ENCODE data around the gene RIPK4. TPM values are rescaled to one million over a fixed set of nuclear protein-coding genes. Genes with fewer than 3 reads are reported as not detected.

Gene RIPK4
- total RNA-seq (1 to 10 TPM in 2 of 5 donors, under 1 TPM in 3; 0.30 to 2.1 (median 0.63) TPM), total RNA-seq (0.27 to 5.7 (median 1.2) reads per million in 29 experiments)
- total RNA-seq (2013), result 0.24 TPM

GRCh38 chr21:41766883-41767605, at the start of gene RIPK4:
RIPK4 (minus strand) TSS chr21:41767052; CDS start chr21:41767041, 11 bp downstream.
- Histone ChIP-seq H3K4me1 (ENCODE audit: control insufficient read depth in 1 of 2, extremely low read depth in 1 of 2, insufficient read depth in 2 of 2, low read length in 2 of 2) (peaks cover 19 to 31% of the 10 kb centered on the region in 2 experiments), H3K27ac (ENCODE audit: low read length) (no peak within 1 kb of the TSS), H3K36me3 (ENCODE audit: control insufficient read depth in 2 of 2, extremely low read depth in 1 of 2, insufficient read depth in 1 of 2, low read length in 1 of 2) (no peaks in the 10 kb centered on the region), H3K27me3 (replicated peaks in 1 of 2; ENCODE audit: control insufficient read depth in 2 of 2, extremely low read depth in 1 of 2, insufficient read depth in 2 of 2, low read length in 1 of 2) (peaks cover 9 to 86% of the 10 kb centered on the region in 2 experiments), H3K9me3 (no peaks in the 10 kb centered on the region), H3K4me3 (ENCODE audit: control insufficient read depth in 1 of 2, extremely low read depth in 1 of 2, low read length in 1 of 2) (peak within 1 kb of the TSS; percentile 36 to 68)
- no peaks in the 10 kb centered on the region for H3K36me3 Mint-ChIP-seq
- peaks cover 24 to 34% (median 28%) of the 10 kb centered on the region in 3 donors for H3K4me1 Mint-ChIP-seq
- H3K9me3 Mint-ChIP-seq, result no peaks in the 10 kb centered on the region
- H3K27ac Mint-ChIP-seq, result peak within 1 kb of the TSS in 1 of 2 donors; percentile 17
- ATAC-seq (replicated peaks in 1 of 4) (peak; percentile 44 to 83 (median 68)), DNase-seq (peak in 34 of 35 experiments; percentile 14 to 76 (median 44))
- ChIA-PET POLR2A (no interaction called here), CTCF (interaction anchor here in 1 of 2 donors (1.0 kb wide), 1 partner anchor 20 kb away, joined by 5 read pairs; no protein-coding TSS in a partner anchor)
- peak within 1 kb of the TSS; percentile 75 to 90 (median 76) for H3K4me3 Mint-ChIP-seq
- 4% methylated on average over 49 of the region's 53 CpGs for WGBS (ENCODE audit: insufficient coverage)
- peaks cover 40 to 82% of the 10 kb centered on the region in 2 donors for H3K27me3 Mint-ChIP-seq

- ATAC-seq (replicated peaks in 1 of 4) (peak in 1 of 4 experiments; percentile 18), DNase-seq (no peak)
- Mint-ChIP-seq H3K36me3 (peaks cover 16% of the 10 kb centered on the region), H3K4me1 (peaks cover 6 to 10% (median 7%) of the 10 kb centered on the region in 3 donors), H3K27me3 (no peaks in the 10 kb centered on the region), H3K27ac (no peak overlapping the region), H3K9me3 (no peaks in the 10 kb centered on the region), H3K4me3 (no peak overlapping the region)
- ChIA-PET POLR2A (no interaction called here), CTCF (interaction anchor here (0.5 to 2.8 kb wide), 9 partner anchors 21 to 533 kb away, joined by 3 to 37 read pairs (median 5); no protein-coding TSS in a partner anchor)
- 97% methylated on average over 39 of the region's 50 CpGs for WGBS (ENCODE audit: insufficient coverage)
- H3K36me3 ChIP-seq (ENCODE audit: control insufficient read depth in 2 of 2, extremely low read depth in 1 of 2, insufficient read depth in 1 of 2, low read length in 1 of 2), result peaks cover 17 to 28% of the 10 kb centered on the region in 2 donors
- H3K4me3 ChIP-seq (ENCODE audit: control insufficient read depth in 1 of 2, extremely low read depth in 1 of 2, low read length in 1 of 2), result no peak overlapping the region
- no peaks in the 10 kb centered on the region for H3K27me3 ChIP-seq (replicated peaks in 1 of 2; ENCODE audit: control insufficient read depth in 2 of 2, extremely low read depth in 1 of 2, insufficient read depth in 2 of 2, low read length in 1 of 2)
- H3K27ac ChIP-seq (ENCODE audit: low read length), result no peak overlapping the region
- H3K9me3 ChIP-seq, result no peaks in the 10 kb centered on the region
- no peaks in the 10 kb centered on the region for H3K4me1 ChIP-seq (ENCODE audit: control insufficient read depth in 1 of 2, extremely low read depth in 1 of 2, insufficient read depth in 2 of 2, low read length in 2 of 2)
Observed at GRCh38 chr21:41815652-41816582, 49.1 kb upstream of the RIPK4 start.

GRCh38 chr21:41813226-41813625, 46.4 kb upstream of the RIPK4 start:
- ChIA-PET POLR2A (no interaction called here), CTCF (no interaction called here)
- Histone ChIP-seq H3K27me3 (replicated peaks in 1 of 2; ENCODE audit: control insufficient read depth in 2 of 2, extremely low read depth in 1 of 2, insufficient read depth in 2 of 2, low read length in 1 of 2) (no peaks in the 10 kb centered on the region), H3K27ac (ENCODE audit: low read length) (no peak overlapping the region), H3K4me1 (ENCODE audit: control insufficient read depth in 1 of 2, extremely low read depth in 1 of 2, insufficient read depth in 2 of 2, low read length in 2 of 2) (no peaks in the 10 kb centered on the region), H3K9me3 (no peaks in the 10 kb centered on the region), H3K36me3 (ENCODE audit: control insufficient read depth in 2 of 2, extremely low read depth in 1 of 2, insufficient read depth in 1 of 2, low read length in 1 of 2) (peaks cover 35 to 43% of the 10 kb centered on the region in 2 donors), H3K4me3 (ENCODE audit: control insufficient read depth in 1 of 2, extremely low read depth in 1 of 2, low read length in 1 of 2) (no peak overlapping the region)
- H3K36me3 Mint-ChIP-seq, result peaks cover 33% of the 10 kb centered on the region
- H3K4me3 Mint-ChIP-seq, result no peak overlapping the region
- no peaks in the 10 kb centered on the region for H3K9me3 Mint-ChIP-seq
- no peaks in the 10 kb centered on the region for H3K27me3 Mint-ChIP-seq
- no peak for DNase-seq
- no peak overlapping the region for H3K27ac Mint-ChIP-seq
- WGBS (ENCODE audit: insufficient coverage), result 90% methylated on average over 7 of the region's 11 CpGs
- peaks cover 6 to 10% (median 7%) of the 10 kb centered on the region in 3 donors for H3K4me1 Mint-ChIP-seq
- ATAC-seq (replicated peaks in 1 of 4), result no peak

GRCh38 chr21:41812679-41813078, 45.8 kb upstream of the RIPK4 start:
- H3K4me3 ChIP-seq (ENCODE audit: control insufficient read depth in 1 of 2, extremely low read depth in 1 of 2, low read length in 1 of 2), result no peak overlapping the region
- Mint-ChIP-seq H3K4me3 (no peak overlapping the region), H3K36me3 (peaks cover 36% of the 10 kb centered on the region), H3K9me3 (no peaks in the 10 kb centered on the region), H3K4me1 (peaks cover 6 to 10% (median 7%) of the 10 kb centered on the region in 3 donors), H3K27me3 (no peaks in the 10 kb centered on the region), H3K27ac (no peak overlapping the region)
- ATAC-seq (replicated peaks in 1 of 4), result no peak
- peaks cover 36 to 48% of the 10 kb centered on the region in 2 donors for H3K36me3 ChIP-seq (ENCODE audit: control insufficient read depth in 2 of 2, extremely low read depth in 1 of 2, insufficient read depth in 1 of 2, low read length in 1 of 2)
- ChIA-PET POLR2A (no interaction called here), CTCF (interaction anchor here in 1 of 2 donors (0.6 kb wide), 1 partner anchor 302 kb away, joined by 3 read pairs; no protein-coding TSS in a partner anchor)
- no peaks in the 10 kb centered on the region for H3K9me3 ChIP-seq
- no peak for DNase-seq
- H3K4me1 ChIP-seq (ENCODE audit: control insufficient read depth in 1 of 2, extremely low read depth in 1 of 2, insufficient read depth in 2 of 2, low read length in 2 of 2), result no peaks in the 10 kb centered on the region
- no peak overlapping the region for H3K27ac ChIP-seq (ENCODE audit: low read length)
- 98% methylated on average over 13 of the region's 13 CpGs for WGBS (ENCODE audit: insufficient coverage)
- H3K27me3 ChIP-seq (replicated peaks in 1 of 2; ENCODE audit: control insufficient read depth in 2 of 2, extremely low read depth in 1 of 2, insufficient read depth in 2 of 2, low read length in 1 of 2), result no peaks in the 10 kb centered on the region

- CTCF ChIA-PET, result no interaction called here
- WGBS (ENCODE audit: insufficient coverage), result 97% methylated on average over 13 of the region's 13 CpGs
- POLR2A ChIA-PET, result no interaction called here
Observed at GRCh38 chr21:41810597-41810932, 43.7 kb upstream of the RIPK4 start.

GRCh38 chr21:41809891-41810596, 43.2 kb upstream of the RIPK4 start:
- peaks cover 0 to 6% (median 0%) of the 10 kb centered on the region in 3 donors for H3K9me3 Mint-ChIP-seq
- Histone ChIP-seq H3K4me1 (ENCODE audit: control insufficient read depth in 1 of 2, extremely low read depth in 1 of 2, insufficient read depth in 2 of 2, low read length in 2 of 2) (no peaks in the 10 kb centered on the region), H3K4me3 (ENCODE audit: control insufficient read depth in 1 of 2, extremely low read depth in 1 of 2, low read length in 1 of 2) (no peak overlapping the region), H3K9me3 (no peaks in the 10 kb centered on the region), H3K36me3 (ENCODE audit: control insufficient read depth in 2 of 2, extremely low read depth in 1 of 2, insufficient read depth in 1 of 2, low read length in 1 of 2) (peaks cover 24 to 40% of the 10 kb centered on the region in 2 donors), H3K27ac (ENCODE audit: low read length) (no peak overlapping the region), H3K27me3 (replicated peaks in 1 of 2; ENCODE audit: control insufficient read depth in 2 of 2, extremely low read depth in 1 of 2, insufficient read depth in 2 of 2, low read length in 1 of 2) (no peaks in the 10 kb centered on the region)
- DNase-seq, result no peak
- H3K27me3 Mint-ChIP-seq, result no peaks in the 10 kb centered on the region
- H3K4me1 Mint-ChIP-seq, result peaks cover 0 to 4% (median 0%) of the 10 kb centered on the region in 3 donors
- ATAC-seq (replicated peaks in 1 of 4), result no peak
- H3K4me3 Mint-ChIP-seq, result no peak overlapping the region
- no peak overlapping the region for H3K27ac Mint-ChIP-seq
- H3K36me3 Mint-ChIP-seq, result peaks cover 43% of the 10 kb centered on the region
- 99% methylated on average over 34 of the region's 34 CpGs for whole genome bisulfite sequencing (ENCODE audit: insufficient coverage)
- ChIA-PET POLR2A (no interaction called here), CTCF (no interaction called here)

More at GRCh38 chr21:41810597-41810932, 43.7 kb upstream of the RIPK4 start:
- Mint-ChIP-seq H3K4me1 (peaks cover 0 to 4% (median 0%) of the 10 kb centered on the region in 3 donors), H3K4me3 (no peak overlapping the region), H3K36me3 (peaks cover 45% of the 10 kb centered on the region), H3K27me3 (no peaks in the 10 kb centered on the region), H3K9me3 (peaks cover 0 to 6% (median 0%) of the 10 kb centered on the region in 3 donors), H3K27ac (no peak overlapping the region)
- H3K4me1 ChIP-seq (ENCODE audit: control insufficient read depth in 1 of 2, extremely low read depth in 1 of 2, insufficient read depth in 2 of 2, low read length in 2 of 2), result no peaks in the 10 kb centered on the region
- H3K36me3 ChIP-seq (ENCODE audit: control insufficient read depth in 2 of 2, extremely low read depth in 1 of 2, insufficient read depth in 1 of 2, low read length in 1 of 2), result peaks cover 29 to 45% of the 10 kb centered on the region in 2 donors
- H3K9me3 ChIP-seq, result no peaks in the 10 kb centered on the region
- DNase-seq (no peak), ATAC-seq (replicated peaks in 1 of 4) (no peak)
- no peak overlapping the region for H3K4me3 ChIP-seq (ENCODE audit: control insufficient read depth in 1 of 2, extremely low read depth in 1 of 2, low read length in 1 of 2)
- no peaks in the 10 kb centered on the region for H3K27me3 ChIP-seq (replicated peaks in 1 of 2; ENCODE audit: control insufficient read depth in 2 of 2, extremely low read depth in 1 of 2, insufficient read depth in 2 of 2, low read length in 1 of 2)
- no peak overlapping the region for H3K27ac ChIP-seq (ENCODE audit: low read length)

Measured in T-cell (primary cell).